Type B pancreatic cell (in vitro differentiated cells): ENCODE results near the gene EFR3B. TPM values are rescaled to one million over a fixed set of nuclear protein-coding genes. Genes with fewer than 3 reads are reported as not detected.

Source experiments
- DNase-seq: peaks from one replicate; pipeline ENCODE4 v3.0.0; 2021; ENCODE audit warnings: mixed read lengths; ENCODE audit not compliant: unreplicated experiment; ENCODE audit errors: extremely low spot score
- H3K27ac Mint-ChIP-seq: 2 replicates; pipeline ENCODE4 v1.8.0; 2021; ENCODE audit warnings: mild to moderate bottlenecking, mixed read lengths
- H3K27me3 Mint-ChIP-seq: 2 replicates; pipeline ENCODE4 v1.8.0; 2021; ENCODE audit warnings: mixed read lengths
- H3K36me3 Mint-ChIP-seq: 2 replicates; pipeline ENCODE4 v1.8.0; 2021; ENCODE audit warnings: mixed read lengths
- H3K4me1 Mint-ChIP-seq: one replicate; pipeline ENCODE4 v1.8.0; 2021; ENCODE audit warnings: mixed read lengths; ENCODE audit not compliant: unreplicated experiment
- H3K4me3 Mint-ChIP-seq: 2 replicates; pipeline ENCODE4 v1.8.0; 2021; ENCODE audit warnings: mild to moderate bottlenecking, mixed read lengths
- H3K9me3 Mint-ChIP-seq: 2 replicates; pipeline ENCODE4 v1.8.0; 2021; ENCODE audit warnings: mixed read lengths
- total RNA-seq: library from RNA; stranded (reverse); gene quantifications from 2 replicates; pipeline ENCODE4 v1.2.1, GENCODE V29; 2021; ENCODE audit warnings: low replicate concordance
- TF ChIP-seq, protein P1 (sequence below): fragments of 200-600 bp; sonication (generic); conservative IDR thresholded peaks from 2 replicates; pipeline ENCODE4 v1.5.0; 2021; ENCODE audit warnings: antibody characterized with exemption, mild to moderate bottlenecking

EFR3B gene
- total RNA-seq, 1 donor from 2014 or later, result 12.4 TPM

DNA sequence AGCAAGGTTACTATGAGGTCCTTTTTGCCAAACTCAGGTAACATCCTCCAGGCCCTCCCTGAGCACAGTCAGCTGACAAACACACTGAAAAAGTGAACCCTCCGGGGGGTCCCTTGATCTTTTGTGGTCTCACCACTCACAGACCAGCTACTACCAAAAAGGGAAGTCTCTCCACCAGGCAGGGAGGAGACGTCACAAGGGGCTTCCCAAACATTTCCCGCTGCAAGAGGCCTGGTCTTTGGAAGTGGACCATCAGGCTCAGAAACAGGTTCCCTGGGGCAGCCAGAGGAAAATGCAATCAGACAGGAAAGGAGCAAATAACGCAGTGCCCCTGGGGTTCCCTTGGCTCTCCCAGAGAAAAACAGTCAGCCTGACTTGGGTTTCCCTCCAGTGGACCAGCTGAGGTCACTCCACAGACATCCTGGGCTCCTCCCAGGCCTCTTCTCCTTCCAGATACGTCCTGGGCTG is 165.2 kb downstream of the EFR3B start:
- Mint-ChIP-seq H3K27me3 (no peaks in the 10 kb centered on the region), H3K36me3 (no peaks in the 10 kb centered on the region), H3K4me1 (no peaks in the 10 kb centered on the region), H3K27ac (no peak overlapping the region), H3K4me3 (no peak overlapping the region), H3K9me3 (no peaks in the 10 kb centered on the region)
- TF ChIP-seq, protein P1, sequence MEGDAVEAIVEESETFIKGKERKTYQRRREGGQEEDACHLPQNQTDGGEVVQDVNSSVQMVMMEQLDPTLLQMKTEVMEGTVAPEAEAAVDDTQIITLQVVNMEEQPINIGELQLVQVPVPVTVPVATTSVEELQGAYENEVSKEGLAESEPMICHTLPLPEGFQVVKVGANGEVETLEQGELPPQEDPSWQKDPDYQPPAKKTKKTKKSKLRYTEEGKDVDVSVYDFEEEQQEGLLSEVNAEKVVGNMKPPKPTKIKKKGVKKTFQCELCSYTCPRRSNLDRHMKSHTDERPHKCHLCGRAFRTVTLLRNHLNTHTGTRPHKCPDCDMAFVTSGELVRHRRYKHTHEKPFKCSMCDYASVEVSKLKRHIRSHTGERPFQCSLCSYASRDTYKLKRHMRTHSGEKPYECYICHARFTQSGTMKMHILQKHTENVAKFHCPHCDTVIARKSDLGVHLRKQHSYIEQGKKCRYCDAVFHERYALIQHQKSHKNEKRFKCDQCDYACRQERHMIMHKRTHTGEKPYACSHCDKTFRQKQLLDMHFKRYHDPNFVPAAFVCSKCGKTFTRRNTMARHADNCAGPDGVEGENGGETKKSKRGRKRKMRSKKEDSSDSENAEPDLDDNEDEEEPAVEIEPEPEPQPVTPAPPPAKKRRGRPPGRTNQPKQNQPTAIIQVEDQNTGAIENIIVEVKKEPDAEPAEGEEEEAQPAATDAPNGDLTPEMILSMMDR, result no peak
- no peak for DNase-seq

Other genes starting within 250 kb of the EFR3B start
- gene PTRHD1, start 248.7 kb upstream of the EFR3B start, total RNA-seq, result 23.1 TPM in 2 replicates
- gene CENPO, start 248.7 kb upstream of the EFR3B start, total RNA-seq, result 14.4 and 39.7 TPM in 2 replicates
- 22.1 and 46.2 TPM in 2 replicates for gene ADCY3, start 121.8 kb upstream of the EFR3B start, total RNA-seq
- 7.5 and 9.1 TPM in 2 replicates for gene DNAJC27, start 70.1 kb upstream of the EFR3B start, total RNA-seq
- gene POMC, start 126.5 kb downstream of the EFR3B start, total RNA-seq, result 0.87 and 1.5 TPM in 2 replicates